ENCODE results near the gene CHST3. TPM values are rescaled to one million over a fixed set of nuclear protein-coding genes. Genes with fewer than 3 reads are reported as not detected.

Gene CHST3
- total and polyA plus RNA-seq, 10 of the 15 experiments (the other 5 are each of a cell fraction or from before 2014, with no cell fraction given), result 0.03 to 0.50 (median 0.05) TPM; not detected in 2

DNA sequence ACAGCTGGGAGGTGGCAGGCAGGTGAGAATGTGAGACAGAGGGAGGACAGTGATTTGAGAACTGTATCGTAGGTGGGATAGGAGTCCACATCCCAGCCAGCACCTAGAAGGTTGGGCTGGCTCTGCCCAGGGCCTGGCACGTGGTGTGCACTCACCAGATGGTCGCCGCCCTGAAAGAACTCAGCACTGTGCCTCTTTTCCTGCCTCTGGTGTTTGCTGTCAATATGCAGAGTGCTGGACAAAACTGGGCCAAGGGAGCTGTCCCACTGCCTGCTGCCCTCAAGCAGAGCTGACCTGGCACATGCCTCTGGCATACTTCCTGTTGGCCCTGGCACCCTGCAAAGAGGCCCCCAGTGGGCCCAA lies 36.8 kb downstream of the CHST3 start (continued):
- TF ChIP-seq PBX3 (IDR thresholded peaks at IDR 0.05; ENCODE audit: insufficient replicate concordance, low read depth, low read length) (no peak), IRF3 (IDR thresholded peaks at IDR 0.05) (no peak), YY1 (IDR thresholded peaks at IDR 0.05; ENCODE audit: low read depth, low read length) (no peak)

- no peak for FAIRE-seq
- H2AFZ ChIP-seq (ENCODE audit: control insufficient read depth, low read depth, low read length), result no peak overlapping the region
- in situ Hi-C loops (cut with MboI), result no loop called here
These were observed 38.4 kb downstream of the CHST3 start for GRCh38 chr10:72002354-72003295.

More at GRCh38 chr10:72002354-72003295, 38.4 kb downstream of the CHST3 start:
- Histone ChIP-seq H3K4me2 (ENCODE audit: control insufficient read depth, insufficient read depth) (no peak overlapping the region), H3K27me3 (replicated peaks in 1 of 2; ENCODE audit: control insufficient read depth in 2 of 2, insufficient read depth in 2 of 2, low read length in 1 of 2) (no peaks in the 10 kb centered on the region), H3K36me3 (ENCODE audit: control insufficient read depth in 2 of 2, insufficient read depth in 2 of 2, low read length in 1 of 2) (no peaks in the 10 kb centered on the region; a peak in 1 of 4 replicates), H4K20me1 (ENCODE audit: control insufficient read depth, insufficient read depth) (no peaks in the 10 kb centered on the region), H3K4me1 (ENCODE audit: control insufficient read depth, insufficient read depth, low read length) (no peaks in the 10 kb centered on the region), H3K9me3 (replicated peaks; ENCODE audit: control insufficient read depth, insufficient read depth, low read length) (no peaks in the 10 kb centered on the region), H3K27ac (ENCODE audit: control insufficient read depth, insufficient read depth) (no peak overlapping the region), H3K9ac (ENCODE audit: control insufficient read depth, insufficient read depth, low read length) (no peak overlapping the region), H3K4me3 (no peak overlapping the region), H3K79me2 (ENCODE audit: control insufficient read depth, insufficient read depth, low read length) (no peaks in the 10 kb centered on the region)
- no TSS peak for BruUV-seq (replicated peaks)
- ChIA-PET POLR2A (interaction anchor here (1.1 kb wide), 1 partner anchor 17 kb away, joined by 3 read pairs; no protein-coding TSS in a partner anchor), SMC1A (ENCODE audit: uncharacterized antibody, unreplicated experiment) (interaction anchor here (0.7 kb wide), 1 partner anchor 231 kb away, joined by 3 read pairs; no protein-coding TSS in a partner anchor), RAD21 (ENCODE audit: unreplicated experiment) (interaction anchor here (0.7 kb wide), 1 partner anchor 561 kb away, joined by 3 read pairs; no protein-coding TSS in a partner anchor), CTCF (interaction anchor here (1.5 kb wide), 1 partner anchor 44 kb away, joined by 5 read pairs; no protein-coding TSS in a partner anchor)
- 55% methylated on average over 8 of the region's 8 CpGs for WGBS (ENCODE audit: insufficient coverage, insufficient replicate concordance, low lambda C conversion rate, missing lambda C conversion rate)
- intact Hi-C loops (cut with micrococcal nuclease; ENCODE audit: unreplicated experiment), result no loop called here
- DNase-seq (ENCODE audit: low read depth, low spot score) (no peak), ATAC-seq (no peak)
- no peak for TF ChIP-seq POU2F2 (IDR thresholded peaks at IDR 0.05; ENCODE audit: borderline replicate concordance, low read depth, low read length)

Data from GM12878 (cell line).